Neural cell (in vitro differentiated cells): Measurements from ENCODE around the gene HDAC4. TPM values are rescaled to one million over a fixed set of nuclear protein-coding genes. Genes with fewer than 3 reads are reported as not detected.
"Not testable (repeated sequence)": the region's sequence is repeated elsewhere in the genome, so short reads cannot be mapped to it uniquely, and the experiment has no call there.

ENCODE experiments used
- H2AFZ ChIP-seq: fragments of 200-600, 300-800 bp; sonication (generic), shearing (Covaris generic); 2 replicates; pipeline ENCODE4 v1.6.0; 2014; ENCODE audit warnings: low read depth, mild to moderate bottlenecking, antibody characterized with exemption, low read length, moderate library complexity
- H3F3A ChIP-seq: fragments of 200-600 bp; shearing (Covaris generic); 2 replicates; pipeline ENCODE4 v1.6.1; 2016; ENCODE audit warnings: mild to moderate bottlenecking, moderate library complexity, mixed read lengths, antibody characterized with exemption, low read length; ENCODE audit not compliant: insufficient read depth, poor library complexity, severe bottlenecking
- H3K27ac ChIP-seq: fragments of 200-600, 300-800 bp; sonication (generic), shearing (Covaris generic); 2 replicates; pipeline ENCODE4 v1.5.1; 2014; ENCODE audit warnings: mild to moderate bottlenecking, low read length, moderate library complexity
- H3K27me3 ChIP-seq: fragments of 300-800, 200-600 bp; sonication (generic), shearing (Covaris generic); 2 replicates; pipeline ENCODE4 v1.6.0; 2014; ENCODE audit warnings: mild to moderate bottlenecking, low read depth, low read length, moderate library complexity; ENCODE audit not compliant: insufficient read depth
- H3K36me3 ChIP-seq: fragments of 300-800, 200-600 bp; sonication (generic), shearing (Covaris generic); 2 replicates; pipeline ENCODE4 v1.5.1; 2014; ENCODE audit warnings: mild to moderate bottlenecking, antibody characterized with exemption, low read length, moderate library complexity; ENCODE audit not compliant: insufficient read depth
- H3K4me2 ChIP-seq: fragments of 300-800, 200-600 bp; sonication (generic), shearing (Covaris generic); 2 replicates; pipeline ENCODE4 v1.6.0; 2014; ENCODE audit warnings: mild to moderate bottlenecking, low read length
- H3K4me3 ChIP-seq: fragments of 300-800, 200-600 bp; sonication (generic), shearing (Covaris generic); 2 replicates; pipeline ENCODE4 v1.5.1; 2014; ENCODE audit warnings: mild to moderate bottlenecking, low read length, moderate library complexity
- H3K79me2 ChIP-seq: fragments of 200-600 bp; shearing (Covaris generic); replicated peaks from 2 replicates; pipeline ENCODE4 v1.6.0; 2014; ENCODE audit warnings: mild to moderate bottlenecking, low read length, moderate library complexity; ENCODE audit not compliant: insufficient read depth
- H3K9ac ChIP-seq: fragments of 300-800, 200-600 bp; sonication (generic), shearing (Covaris generic); 2 replicates; pipeline ENCODE4 v1.6.1; 2016; ENCODE audit warnings: mild to moderate bottlenecking, low read length, mixed read lengths
- H3K9me2 ChIP-seq: fragments of 200-600 bp; shearing (Covaris generic); 2 replicates; pipeline ENCODE4 v1.6.1; 2016; ENCODE audit warnings: mild to moderate bottlenecking, low read length, mixed read lengths; ENCODE audit not compliant: insufficient read depth
- H3K9me3 ChIP-seq: fragments of 200-600, 300-800 bp; sonication (generic), shearing (Covaris generic); 2 replicates; pipeline ENCODE4 v1.6.1; 2016; ENCODE audit warnings: mild to moderate bottlenecking, mixed run types, low read length, moderate library complexity, mixed read lengths
- H4K20me1 ChIP-seq: fragments of 200-600 bp; shearing (Covaris generic); 2 replicates; pipeline ENCODE4 v1.6.1; 2016; ENCODE audit warnings: mild to moderate bottlenecking, mixed run types; ENCODE audit not compliant: insufficient read depth
- EZH2 ChIP-seq: fragments of 200-600, 300-800 bp; shearing (Covaris generic), sonication (generic); IDR thresholded peaks from 2 replicates; pipeline ENCODE4 v1.6.1; 2014; ENCODE audit warnings: antibody characterized with exemption, low read length, borderline replicate concordance, mild to moderate bottlenecking; ENCODE audit not compliant: insufficient read depth, poor library complexity, severe bottlenecking
- MXI1 ChIP-seq: fragments of 450-650 bp; conservative IDR thresholded peaks from 2 replicates; pipeline ENCODE4 v1.6.1; 2014; ENCODE audit warnings: antibody characterized with exemption, mild to moderate bottlenecking; ENCODE audit not compliant: poor library complexity, severe bottlenecking
- POLR2AphosphoS5 ChIP-seq: IDR thresholded peaks from 2 replicates; pipeline ENCODE4 v1.6.1; 2012
- RAD21 ChIP-seq: fragments of 450-650 bp; conservative IDR thresholded peaks from 2 replicates; pipeline ENCODE4 v1.6.1; 2014; ENCODE audit warnings: antibody characterized with exemption, mild to moderate bottlenecking, moderate library complexity
- SMC3 ChIP-seq: fragments of 450-650 bp; conservative IDR thresholded peaks from 2 replicates; pipeline ENCODE4 v1.6.1; 2014; ENCODE audit warnings: antibody characterized with exemption, mild to moderate bottlenecking, moderate library complexity; ENCODE audit not compliant: poor library complexity
- TAF1 ChIP-seq: IDR thresholded peaks from 2 replicates; pipeline ENCODE4 v1.6.1; 2012; ENCODE audit warnings: low read depth
- polyA plus RNA-seq: library from polyadenylated mRNA; depleted of rRNA; stranded (reverse); fragments of >200 nt; gene quantifications from 2 replicates; pipeline ENCODE4 v1.2.3, GENCODE V29; 2014
- TF ChIP-seq, protein P1 (sequence below): fragments of 450-650 bp; IDR thresholded peaks from 2 replicates; pipeline ENCODE4 v1.5.1; 2014; ENCODE audit warnings: antibody characterized with exemption, mild to moderate bottlenecking, moderate library complexity; ENCODE audit not compliant: poor library complexity, severe bottlenecking

The HDAC4 gene
- polyA plus RNA-seq, 1 donor from 2014 or later = 3.4 TPM

DNA sequence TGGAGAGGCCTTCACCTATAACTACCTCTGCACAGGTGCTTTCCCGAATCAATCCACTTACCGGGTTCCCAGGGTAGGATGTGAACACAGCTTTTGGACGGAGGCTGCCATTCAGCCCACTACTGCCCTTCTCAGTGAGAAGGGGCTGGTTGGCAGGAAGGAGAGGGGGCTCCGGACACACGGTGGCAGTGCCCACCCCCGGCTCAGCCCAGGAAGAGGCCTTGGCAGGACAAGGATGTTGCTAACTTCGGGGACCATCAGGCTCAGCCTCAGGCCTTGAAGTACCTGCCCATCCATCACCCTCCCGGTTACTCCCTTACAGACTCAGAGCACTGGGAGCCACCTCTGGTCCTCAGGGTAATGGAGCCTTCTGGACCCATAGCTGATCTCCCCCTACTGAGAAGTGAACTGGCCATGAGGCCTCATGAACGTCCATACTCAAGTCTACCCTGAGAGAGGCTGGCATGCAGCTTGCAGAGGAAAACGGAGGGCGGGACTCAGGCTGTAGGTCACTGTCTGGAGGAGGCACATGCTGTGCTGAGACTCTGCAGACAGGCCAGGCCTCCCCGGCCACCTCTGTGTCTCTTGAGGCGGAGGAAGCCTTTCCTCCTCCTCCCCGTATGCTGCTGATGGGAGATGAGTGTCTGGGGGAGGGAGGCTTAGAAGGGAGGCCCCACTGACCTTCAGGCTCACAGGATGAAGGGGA, 361.9 kb downstream of the HDAC4 start:
- Histone ChIP-seq H3K4me3 (no peak overlapping the region), H3F3A (no peaks in the 10 kb centered on the region), H3K27me3 (no peaks in the 10 kb centered on the region), H3K9me3 (no peaks in the 10 kb centered on the region), H3K36me3 (no peaks in the 10 kb centered on the region), H4K20me1 (no peaks in the 10 kb centered on the region), H3K79me2 (no peaks in the 10 kb centered on the region), H3K9ac (no peak overlapping the region), H2AFZ (no peak overlapping the region), H3K4me2 (no peak overlapping the region), H3K27ac (no peak overlapping the region), H3K9me2 (no peaks in the 10 kb centered on the region)
- no peak for TF ChIP-seq MXI1
- TF ChIP-seq EZH2 = no peak
- no peak for TF ChIP-seq RAD21

DNA sequence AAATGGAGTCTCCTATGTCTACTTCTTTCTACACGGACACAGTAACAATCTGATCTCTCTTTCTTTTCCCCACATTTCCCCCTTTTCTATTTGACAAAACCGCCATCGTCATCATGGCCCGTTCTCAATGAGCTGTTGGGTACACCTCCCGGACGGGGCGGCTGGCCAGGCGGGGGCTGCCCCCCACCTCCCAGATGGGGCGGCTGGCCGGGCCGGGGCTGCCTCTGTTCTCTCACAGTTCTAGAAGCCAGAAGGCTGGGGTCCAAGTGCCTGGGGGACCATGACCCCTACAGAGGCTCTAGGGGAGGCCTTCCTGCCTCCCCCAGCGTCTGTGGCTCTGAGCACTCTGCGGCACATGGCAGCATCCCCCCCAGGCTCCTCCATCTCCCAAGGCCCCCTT, 362.5 kb downstream of the HDAC4 start:
- not testable (repeated sequence) for H3K4me3 ChIP-seq, H4K20me1 ChIP-seq, H3F3A ChIP-seq, H3K27me3 ChIP-seq, H3K9ac ChIP-seq, H3K36me3 ChIP-seq, H3K9me2 ChIP-seq, H3K9me3 ChIP-seq, H2AFZ ChIP-seq, H3K79me2 ChIP-seq, H3K4me2 ChIP-seq, H3K27ac ChIP-seq

DNA sequence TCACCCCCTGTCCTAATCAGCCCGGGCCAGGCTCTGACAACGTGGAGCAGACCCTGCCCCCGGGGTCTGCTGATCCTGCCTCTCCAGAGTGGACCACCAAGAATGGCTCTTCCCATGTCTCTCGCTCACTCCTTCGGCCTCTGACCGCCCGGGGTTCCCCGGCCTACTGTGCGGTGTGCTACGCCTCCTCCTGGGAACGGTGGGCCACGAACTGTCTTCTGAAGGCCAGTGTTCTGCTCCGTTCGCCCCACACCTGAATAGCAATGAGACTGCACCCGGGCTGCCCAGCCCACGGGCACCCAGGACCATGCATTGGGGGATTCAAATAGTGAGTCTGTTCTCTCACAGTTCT, 363.3 kb downstream of the HDAC4 start:
- Histone ChIP-seq H3K9me3 (no peaks in the 10 kb centered on the region), H3K9ac (no peak overlapping the region), H3K4me2 (no peak overlapping the region), H3K4me3 (no peak overlapping the region), H3K79me2 (no peaks in the 10 kb centered on the region), H2AFZ (no peak overlapping the region), H3F3A (no peaks in the 10 kb centered on the region), H3K27me3 (no peaks in the 10 kb centered on the region), H4K20me1 (no peaks in the 10 kb centered on the region), H3K9me2 (no peaks in the 10 kb centered on the region), H3K27ac (no peak overlapping the region), H3K36me3 (no peaks in the 10 kb centered on the region)
- TF ChIP-seq SMC3 = no peak
- TF ChIP-seq, protein P1, sequence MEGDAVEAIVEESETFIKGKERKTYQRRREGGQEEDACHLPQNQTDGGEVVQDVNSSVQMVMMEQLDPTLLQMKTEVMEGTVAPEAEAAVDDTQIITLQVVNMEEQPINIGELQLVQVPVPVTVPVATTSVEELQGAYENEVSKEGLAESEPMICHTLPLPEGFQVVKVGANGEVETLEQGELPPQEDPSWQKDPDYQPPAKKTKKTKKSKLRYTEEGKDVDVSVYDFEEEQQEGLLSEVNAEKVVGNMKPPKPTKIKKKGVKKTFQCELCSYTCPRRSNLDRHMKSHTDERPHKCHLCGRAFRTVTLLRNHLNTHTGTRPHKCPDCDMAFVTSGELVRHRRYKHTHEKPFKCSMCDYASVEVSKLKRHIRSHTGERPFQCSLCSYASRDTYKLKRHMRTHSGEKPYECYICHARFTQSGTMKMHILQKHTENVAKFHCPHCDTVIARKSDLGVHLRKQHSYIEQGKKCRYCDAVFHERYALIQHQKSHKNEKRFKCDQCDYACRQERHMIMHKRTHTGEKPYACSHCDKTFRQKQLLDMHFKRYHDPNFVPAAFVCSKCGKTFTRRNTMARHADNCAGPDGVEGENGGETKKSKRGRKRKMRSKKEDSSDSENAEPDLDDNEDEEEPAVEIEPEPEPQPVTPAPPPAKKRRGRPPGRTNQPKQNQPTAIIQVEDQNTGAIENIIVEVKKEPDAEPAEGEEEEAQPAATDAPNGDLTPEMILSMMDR = no peak
- no peak for TF ChIP-seq TAF1
- no peak for TF ChIP-seq RAD21
- no peak for TF ChIP-seq POLR2AphosphoS5
- TF ChIP-seq EZH2 = no peak
